Effector memory CD4-positive, alpha-beta T cell (primary cell): ENCODE results near the gene RPS28.

Experiments
- DNase-seq, 3 donors: peaks; one replicate each; pipeline ENCODE4 v3.0.0-alpha.2; 2020
- H3K27ac ChIP-seq: 2 replicates; pipeline ENCODE4 v1.7.0; 2013; ENCODE audit warnings: mild to moderate bottlenecking, low read length, moderate library complexity; ENCODE audit not compliant: insufficient read depth, poor library complexity, severe bottlenecking
- H3K27me3 ChIP-seq: replicated peaks from 2 replicates; pipeline ENCODE4 v1.7.0; 2013; ENCODE audit warnings: mild to moderate bottlenecking, low read length; ENCODE audit not compliant: insufficient read depth, control insufficient read depth, poor library complexity, severe bottlenecking
- H3K36me3 ChIP-seq: 2 replicates; pipeline ENCODE4 v1.7.0; 2013; ENCODE audit warnings: mild to moderate bottlenecking, low read length, moderate library complexity; ENCODE audit not compliant: control insufficient read depth, insufficient read depth
- H3K4me1 ChIP-seq: 2 replicates; pipeline ENCODE4 v1.7.0; 2013; ENCODE audit warnings: low read length, mild to moderate bottlenecking; ENCODE audit not compliant: control insufficient read depth, insufficient read depth, poor library complexity, severe bottlenecking
- H3K4me3 ChIP-seq: 2 replicates; pipeline ENCODE4 v1.7.0; 2013; ENCODE audit warnings: low read length, low read depth, mild to moderate bottlenecking; ENCODE audit not compliant: insufficient read depth, poor library complexity, severe bottlenecking
- H3K9me3 ChIP-seq: 2 replicates; pipeline ENCODE4 v1.7.0; 2013; ENCODE audit warnings: mild to moderate bottlenecking, low read length, moderate library complexity; ENCODE audit not compliant: control insufficient read depth

Gene RPS28

DNA sequence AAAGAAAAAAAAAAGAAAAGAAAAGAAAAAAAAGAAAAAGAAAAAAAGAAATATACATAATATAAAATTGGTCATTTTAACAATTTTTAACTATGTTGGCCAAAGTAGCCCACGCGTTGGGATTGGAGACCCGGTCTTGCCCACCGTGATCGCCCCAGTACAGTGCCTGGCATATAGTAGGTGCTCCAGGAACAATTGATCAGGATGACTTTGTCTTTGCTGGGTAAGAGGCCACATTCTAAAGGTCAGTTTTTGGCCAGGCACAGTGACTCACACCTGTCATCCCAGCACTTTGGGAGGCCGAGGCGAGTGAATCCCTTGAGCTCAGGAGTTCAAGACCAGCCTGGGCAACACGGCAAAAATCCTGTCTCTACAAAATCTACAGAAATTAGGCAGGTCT is 38.9 kb downstream of the RPS28 start:
- H3K4me3 ChIP-seq: no peak overlapping the region
- DNase-seq: no peak
- H3K27ac ChIP-seq: no peak overlapping the region
- H3K27me3 ChIP-seq: peaks cover 6% of the 10 kb centered on the region
- no peaks in the 10 kb centered on the region for H3K36me3 ChIP-seq
- no peaks in the 10 kb centered on the region for H3K9me3 ChIP-seq
- H3K4me1 ChIP-seq: peaks cover 16% of the 10 kb centered on the region

GRCh38 chr19:8361921-8362793 is 40.9 kb downstream of the RPS28 start:
- H3K4me3 ChIP-seq: no peak overlapping the region
- peaks cover 16% of the 10 kb centered on the region for H3K4me1 ChIP-seq
- no peak overlapping the region for H3K27ac ChIP-seq
- peaks cover 9% of the 10 kb centered on the region for H3K27me3 ChIP-seq
- no peak for DNase-seq
- no peaks in the 10 kb centered on the region for H3K36me3 ChIP-seq
- H3K9me3 ChIP-seq: no peaks in the 10 kb centered on the region

- Histone ChIP-seq H3K9me3 (no peaks in the 10 kb centered on the region), H3K4me1 (peaks cover 16% of the 10 kb centered on the region), H3K36me3 (no peaks in the 10 kb centered on the region), H3K4me3 (peak within 1 kb of the TSS; percentile 39), H3K27ac (no peak within 1 kb of the TSS), H3K27me3 (peaks cover 10% of the 10 kb centered on the region)
- peak in 1 of 3 donors; percentile 8 for DNase-seq
Measured at GRCh38 chr19:8363803-8364771, 42.8 kb downstream of the RPS28 start, which contains the start of gene ANGPTL4. Gene ANGPTL4 (plus strand): TSS chr19:8364155. CDS start chr19:8364322, 167 bp downstream.

- Histone ChIP-seq H3K27me3 (peaks cover 10% of the 10 kb centered on the region), H3K4me1 (peaks cover 16% of the 10 kb centered on the region), H3K27ac (no peak overlapping the region), H3K4me3 (no peak overlapping the region), H3K9me3 (no peaks in the 10 kb centered on the region), H3K36me3 (no peaks in the 10 kb centered on the region)
- DNase-seq: no peak
Measured at GRCh38 chr19:8366121-8366581, 44.9 kb downstream of the RPS28 start.

DNA sequence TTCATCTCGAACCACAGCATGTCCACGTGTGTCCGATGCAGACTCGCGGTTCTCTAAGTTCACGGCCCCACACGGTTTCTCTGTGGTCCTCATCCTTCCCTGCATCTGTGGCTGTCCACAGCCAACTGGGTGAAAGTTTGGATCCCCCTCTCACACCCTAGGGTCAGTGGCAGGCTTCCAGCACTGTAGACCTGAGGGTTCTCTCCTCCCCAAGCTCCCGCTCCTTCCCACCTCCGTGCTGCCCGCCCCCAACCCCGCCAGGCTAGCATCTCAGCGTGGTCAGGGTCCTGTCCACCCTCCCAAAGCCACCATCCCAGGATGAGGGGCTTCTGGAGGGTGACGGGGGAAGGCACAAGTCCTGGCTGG is 45.6 kb downstream of the RPS28 start:
- H3K36me3 ChIP-seq: no peaks in the 10 kb centered on the region
- peaks cover 16% of the 10 kb centered on the region for H3K4me1 ChIP-seq
- H3K9me3 ChIP-seq: no peaks in the 10 kb centered on the region
- H3K27me3 ChIP-seq: peaks cover 10% of the 10 kb centered on the region
- no peak for DNase-seq
- H3K4me3 ChIP-seq: no peak overlapping the region
- no peak overlapping the region for H3K27ac ChIP-seq

- no peak overlapping the region for H3K4me3 ChIP-seq
- no peaks in the 10 kb centered on the region for H3K36me3 ChIP-seq
- peaks cover 10% of the 10 kb centered on the region for H3K27me3 ChIP-seq
- H3K4me1 ChIP-seq: peaks cover 16% of the 10 kb centered on the region
- H3K9me3 ChIP-seq: no peaks in the 10 kb centered on the region
- DNase-seq: no peak
- no peak overlapping the region for H3K27ac ChIP-seq
Measured at GRCh38 chr19:8367327-8368001, 46.2 kb downstream of the RPS28 start.

GRCh38 chr19:8370176-8371010 is 49.1 kb downstream of the RPS28 start:
- no peaks in the 10 kb centered on the region for H3K4me1 ChIP-seq
- H3K36me3 ChIP-seq: no peaks in the 10 kb centered on the region
- no peaks in the 10 kb centered on the region for H3K9me3 ChIP-seq
- H3K4me3 ChIP-seq: no peak overlapping the region
- no peak overlapping the region for H3K27ac ChIP-seq
- peaks cover 4% of the 10 kb centered on the region for H3K27me3 ChIP-seq
- no peak for DNase-seq

DNA sequence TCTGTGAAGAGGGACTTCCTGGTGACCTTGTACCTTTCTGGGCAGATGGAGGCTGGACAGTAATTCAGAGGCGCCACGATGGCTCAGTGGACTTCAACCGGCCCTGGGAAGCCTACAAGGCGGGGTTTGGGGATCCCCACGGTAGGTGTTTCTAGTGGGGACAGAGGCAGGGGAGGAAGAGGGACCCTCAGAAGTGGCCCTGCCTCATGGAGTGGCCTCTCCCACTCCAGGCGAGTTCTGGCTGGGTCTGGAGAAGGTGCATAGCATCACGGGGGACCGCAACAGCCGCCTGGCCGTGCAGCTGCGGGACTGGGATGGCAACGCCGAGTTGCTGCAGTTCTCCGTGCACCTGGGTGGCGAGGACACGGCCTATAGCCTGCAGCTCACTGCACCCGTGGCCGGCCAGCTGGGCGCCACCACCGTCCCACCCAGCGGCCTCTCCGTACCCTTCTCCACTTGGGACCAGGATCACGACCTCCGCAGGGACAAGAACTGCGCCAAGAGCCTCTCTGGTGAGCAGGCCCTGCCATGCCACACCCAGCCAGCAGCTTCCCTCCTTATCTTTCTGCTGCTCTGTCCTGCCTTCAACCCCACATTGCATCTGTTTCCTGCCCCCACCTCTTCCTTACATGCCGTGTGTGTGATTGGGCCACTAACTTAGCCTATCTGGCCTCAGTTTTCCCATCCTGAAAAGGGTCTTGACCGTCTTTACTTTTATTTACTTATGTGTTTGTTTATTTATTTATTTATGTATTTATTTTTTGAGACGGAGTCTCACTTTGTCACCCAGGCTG is 49.9 kb downstream of the RPS28 start:
- H3K36me3 ChIP-seq: no peaks in the 10 kb centered on the region
- H3K9me3 ChIP-seq: no peaks in the 10 kb centered on the region
- no peak overlapping the region for H3K27ac ChIP-seq
- no peak for DNase-seq
- no peak overlapping the region for H3K4me3 ChIP-seq
- H3K27me3 ChIP-seq: peaks cover 4% of the 10 kb centered on the region
- H3K4me1 ChIP-seq: no peaks in the 10 kb centered on the region
